ENCODE measurements around the gene NCOA7.

DNA sequence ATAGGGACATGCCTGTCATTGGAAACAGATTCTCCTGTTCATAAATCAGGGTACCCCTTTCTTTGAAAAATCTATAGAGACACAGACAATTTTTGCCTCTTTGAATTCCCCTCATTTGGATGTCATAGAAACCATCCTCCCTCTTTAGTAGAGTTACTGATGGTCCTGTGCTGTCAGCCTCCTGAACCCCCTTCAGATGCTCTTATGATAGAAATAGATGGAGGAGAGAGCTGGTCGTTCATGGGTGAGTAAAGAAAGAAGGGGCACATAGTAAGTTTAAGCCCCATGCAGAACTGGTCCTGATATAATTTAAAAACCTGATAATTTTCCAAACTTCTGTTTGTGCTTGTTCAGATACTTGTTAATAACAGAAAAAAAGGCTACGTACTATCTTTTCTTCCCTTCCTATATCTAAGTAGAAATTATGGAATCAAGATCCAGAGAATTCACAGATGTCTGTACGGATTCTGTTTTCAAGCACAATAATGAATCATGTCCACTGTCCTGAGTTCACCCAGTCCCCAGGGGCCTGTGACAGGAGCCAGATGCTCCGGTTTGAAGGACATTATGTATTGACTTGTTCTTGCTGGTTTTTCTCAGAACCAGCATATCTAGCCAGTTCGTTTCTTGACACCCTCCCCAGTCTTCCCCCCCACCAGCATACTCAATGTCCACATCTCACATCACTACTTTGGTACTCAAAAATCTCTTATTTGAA, 78.1 kb downstream of the NCOA7 start:
- TF ChIP-seq, protein P1, sequence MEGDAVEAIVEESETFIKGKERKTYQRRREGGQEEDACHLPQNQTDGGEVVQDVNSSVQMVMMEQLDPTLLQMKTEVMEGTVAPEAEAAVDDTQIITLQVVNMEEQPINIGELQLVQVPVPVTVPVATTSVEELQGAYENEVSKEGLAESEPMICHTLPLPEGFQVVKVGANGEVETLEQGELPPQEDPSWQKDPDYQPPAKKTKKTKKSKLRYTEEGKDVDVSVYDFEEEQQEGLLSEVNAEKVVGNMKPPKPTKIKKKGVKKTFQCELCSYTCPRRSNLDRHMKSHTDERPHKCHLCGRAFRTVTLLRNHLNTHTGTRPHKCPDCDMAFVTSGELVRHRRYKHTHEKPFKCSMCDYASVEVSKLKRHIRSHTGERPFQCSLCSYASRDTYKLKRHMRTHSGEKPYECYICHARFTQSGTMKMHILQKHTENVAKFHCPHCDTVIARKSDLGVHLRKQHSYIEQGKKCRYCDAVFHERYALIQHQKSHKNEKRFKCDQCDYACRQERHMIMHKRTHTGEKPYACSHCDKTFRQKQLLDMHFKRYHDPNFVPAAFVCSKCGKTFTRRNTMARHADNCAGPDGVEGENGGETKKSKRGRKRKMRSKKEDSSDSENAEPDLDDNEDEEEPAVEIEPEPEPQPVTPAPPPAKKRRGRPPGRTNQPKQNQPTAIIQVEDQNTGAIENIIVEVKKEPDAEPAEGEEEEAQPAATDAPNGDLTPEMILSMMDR (IDR thresholded peaks at IDR 0.05; ENCODE audit: insufficient read depth, low read length, poor library complexity, severe bottlenecking), result no peak
- TF ChIP-seq EZH2phosphoT487 (conservative IDR thresholded peaks at IDR 0.05; ENCODE audit: low read length), result no peak

All from SU-DHL-6 (cell line).